ENCODE measurements around the gene CELF5.

CELF5 gene

DNA sequence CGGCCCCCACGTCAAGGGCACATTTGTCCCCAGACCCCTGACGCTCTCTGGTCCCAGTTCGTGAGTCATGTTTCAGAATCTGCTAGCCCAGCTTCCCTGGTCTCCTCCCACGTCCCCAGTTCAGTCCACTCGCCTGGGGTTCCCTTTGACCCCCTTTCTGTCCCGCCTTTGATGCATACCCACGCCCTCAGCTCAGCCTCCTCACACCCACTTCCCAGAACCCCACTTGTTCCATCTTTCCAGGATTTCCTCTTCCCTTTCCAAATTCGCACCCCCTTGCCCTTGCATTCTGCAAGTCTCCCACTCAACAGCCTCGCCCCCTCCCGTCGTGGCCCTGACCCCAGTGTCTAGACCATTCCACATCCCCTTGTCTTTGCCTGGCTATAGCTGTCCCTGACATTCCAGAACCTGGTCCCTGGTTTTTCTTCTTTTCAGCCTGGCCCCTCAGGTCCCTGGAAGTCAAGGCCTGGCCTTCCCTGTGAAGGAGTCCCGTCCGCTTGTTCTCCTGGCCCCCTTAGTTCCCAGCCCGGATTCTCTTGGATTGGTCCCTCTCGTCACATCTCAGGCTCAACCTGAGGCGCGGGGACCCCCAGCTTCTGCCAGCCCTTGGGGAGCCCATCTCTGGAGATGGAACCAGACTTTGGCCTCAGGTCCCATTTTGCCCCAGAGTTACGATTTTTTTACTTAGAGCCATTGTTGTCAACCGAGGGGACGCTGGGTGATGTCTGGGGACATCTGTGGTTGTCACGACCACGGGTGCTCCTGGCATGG, 37.4 kb upstream of the CELF5 start:
- TF ChIP-seq, protein P1, sequence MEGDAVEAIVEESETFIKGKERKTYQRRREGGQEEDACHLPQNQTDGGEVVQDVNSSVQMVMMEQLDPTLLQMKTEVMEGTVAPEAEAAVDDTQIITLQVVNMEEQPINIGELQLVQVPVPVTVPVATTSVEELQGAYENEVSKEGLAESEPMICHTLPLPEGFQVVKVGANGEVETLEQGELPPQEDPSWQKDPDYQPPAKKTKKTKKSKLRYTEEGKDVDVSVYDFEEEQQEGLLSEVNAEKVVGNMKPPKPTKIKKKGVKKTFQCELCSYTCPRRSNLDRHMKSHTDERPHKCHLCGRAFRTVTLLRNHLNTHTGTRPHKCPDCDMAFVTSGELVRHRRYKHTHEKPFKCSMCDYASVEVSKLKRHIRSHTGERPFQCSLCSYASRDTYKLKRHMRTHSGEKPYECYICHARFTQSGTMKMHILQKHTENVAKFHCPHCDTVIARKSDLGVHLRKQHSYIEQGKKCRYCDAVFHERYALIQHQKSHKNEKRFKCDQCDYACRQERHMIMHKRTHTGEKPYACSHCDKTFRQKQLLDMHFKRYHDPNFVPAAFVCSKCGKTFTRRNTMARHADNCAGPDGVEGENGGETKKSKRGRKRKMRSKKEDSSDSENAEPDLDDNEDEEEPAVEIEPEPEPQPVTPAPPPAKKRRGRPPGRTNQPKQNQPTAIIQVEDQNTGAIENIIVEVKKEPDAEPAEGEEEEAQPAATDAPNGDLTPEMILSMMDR (conservative IDR thresholded peaks at IDR 0.05; ENCODE audit: low read depth, low read length): no peak
- peak overlapping the region; percentile 81 for H3K4me3 ChIP-seq (ENCODE audit: low read depth, low read length)
- DNase-seq (ENCODE audit: low read depth): no peak

DNA sequence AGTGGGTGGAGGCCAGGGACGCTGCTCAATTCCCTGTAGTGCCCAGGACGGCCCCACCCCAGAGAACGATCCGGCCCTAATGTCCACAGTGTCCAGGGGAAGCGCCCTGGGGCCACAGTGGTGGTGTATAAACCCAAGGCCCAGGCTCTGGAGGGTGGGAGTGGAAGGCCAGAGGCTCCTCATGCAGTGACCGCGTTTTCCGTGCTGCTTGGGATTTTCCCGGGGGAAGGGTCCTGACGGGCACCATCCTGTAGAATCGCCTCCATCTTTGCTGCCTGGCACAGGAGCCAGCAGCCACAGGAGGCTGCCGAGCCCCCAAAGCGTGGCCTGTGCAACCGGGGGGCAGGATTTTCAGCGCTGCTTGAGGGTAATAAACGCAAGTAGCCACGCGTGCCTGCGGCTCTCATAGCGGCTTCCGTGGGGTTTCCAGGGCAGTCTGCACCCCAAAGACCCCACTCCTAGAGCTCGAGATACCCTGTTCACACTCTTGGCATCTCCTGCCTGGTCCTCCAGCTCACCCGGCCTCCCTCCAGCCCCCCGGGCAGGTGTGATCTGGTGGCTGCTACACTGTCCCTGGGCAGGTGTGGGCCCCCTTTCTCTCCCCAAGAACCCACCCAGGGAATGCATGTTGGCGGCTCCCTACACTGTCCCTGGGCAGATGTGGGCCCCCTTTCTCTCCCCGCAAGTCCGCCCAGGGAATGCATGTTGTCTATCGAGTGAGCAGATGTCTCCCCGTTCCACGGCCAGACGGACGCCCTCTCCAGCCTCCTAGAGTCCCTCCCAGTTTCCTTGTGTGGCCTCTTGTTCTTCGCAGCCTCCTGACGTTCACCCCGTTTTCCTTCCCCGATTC, 36.6 kb upstream of the CELF5 start:
- no peak for DNase-seq (ENCODE audit: low read depth)
- no peak overlapping the region for H3K4me3 ChIP-seq (ENCODE audit: low read depth, low read length)
- TF ChIP-seq, protein P1 (conservative IDR thresholded peaks at IDR 0.05; ENCODE audit: low read depth, low read length): no peak

DNA sequence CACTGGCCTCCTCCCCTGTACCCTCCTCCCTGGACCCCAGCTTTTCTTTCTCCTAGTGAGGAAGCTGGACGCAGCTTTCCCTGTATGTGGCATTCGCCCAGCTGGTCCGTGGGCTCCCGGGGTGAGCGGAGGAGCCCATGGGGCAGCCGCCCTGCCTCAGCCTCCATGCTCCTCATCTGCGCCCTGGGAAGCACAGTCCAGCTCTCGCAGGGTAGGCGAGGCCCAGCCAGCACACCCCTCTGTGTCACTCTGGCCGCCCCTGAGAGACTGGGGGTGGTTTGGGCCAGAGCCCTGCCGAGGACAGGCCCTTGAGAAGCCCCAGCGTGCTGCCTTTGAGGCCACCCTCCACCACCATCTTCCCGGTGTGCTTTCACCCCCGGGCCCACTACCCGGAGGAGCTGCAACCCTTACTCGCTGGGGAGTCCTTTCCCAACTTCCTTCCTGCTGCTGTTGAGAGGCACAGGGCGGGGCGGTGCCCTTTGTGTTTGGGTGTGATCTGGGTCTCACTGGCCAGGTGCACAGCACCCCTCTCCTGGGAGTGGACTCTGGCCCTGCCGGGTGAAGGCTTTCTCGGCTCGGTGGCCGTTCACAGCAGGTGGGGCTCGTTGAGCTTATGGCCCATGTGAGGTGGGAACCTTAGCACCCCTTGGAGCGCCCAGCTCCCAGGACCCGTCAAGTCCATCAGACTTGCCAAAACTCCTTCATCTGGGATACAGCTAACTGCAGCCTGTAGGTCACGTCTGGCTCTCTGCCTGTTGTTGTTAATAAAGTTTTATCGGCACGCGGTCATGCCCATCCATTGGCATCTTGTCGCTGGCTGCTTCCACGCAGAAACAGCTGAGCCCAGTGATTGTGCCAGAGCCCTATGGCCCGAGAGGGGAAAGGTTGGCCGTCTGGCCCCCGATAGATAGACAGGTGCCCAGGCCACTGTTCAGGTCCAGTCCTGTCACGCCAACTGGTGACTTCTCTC, 35.5 kb upstream of the CELF5 start:
- no peak for DNase-seq (ENCODE audit: low read depth)
- TF ChIP-seq, protein P1 (conservative IDR thresholded peaks at IDR 0.05; ENCODE audit: low read depth, low read length): no peak
- H3K4me3 ChIP-seq (ENCODE audit: low read depth, low read length): no peak overlapping the region

DNA sequence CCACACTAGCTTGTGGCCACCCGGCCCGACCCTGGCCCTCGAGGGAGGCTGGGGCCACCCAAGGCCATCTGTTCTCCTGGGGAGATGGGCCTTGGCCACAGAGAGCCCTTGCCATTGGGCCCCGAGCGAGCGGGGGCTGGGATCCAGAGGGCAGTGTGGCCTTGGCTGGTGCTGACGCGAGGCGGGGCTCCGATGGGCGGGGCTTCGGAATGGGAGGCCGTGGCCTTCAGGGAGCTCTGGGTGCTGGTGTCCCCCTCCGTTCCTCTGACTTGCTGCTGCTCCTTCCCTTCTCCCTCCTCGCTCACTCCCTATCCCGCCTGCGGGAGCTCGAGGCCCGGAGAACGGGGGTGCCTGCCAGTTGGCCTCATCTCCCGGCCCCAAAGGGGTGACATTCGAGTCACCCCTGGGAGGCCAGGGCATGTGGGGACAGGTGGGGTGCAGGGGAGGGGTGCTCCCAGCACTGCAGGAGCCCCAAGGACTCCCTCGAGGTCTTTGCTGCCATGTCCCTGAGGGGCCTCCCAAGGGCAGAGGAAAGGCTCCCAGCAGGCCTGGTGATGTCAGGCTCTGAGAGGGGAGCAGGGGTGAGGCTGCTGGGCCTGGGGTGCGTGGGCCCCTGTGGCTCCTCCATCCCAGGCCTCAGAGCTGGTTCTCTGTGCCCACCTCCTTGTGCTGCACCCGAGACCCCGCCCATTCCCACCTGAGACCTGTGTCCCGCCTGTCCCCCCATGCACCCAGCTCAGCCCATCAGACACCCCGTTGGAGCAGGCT, 34.6 kb upstream of the CELF5 start:
- TF ChIP-seq, protein P1 (conservative IDR thresholded peaks at IDR 0.05; ENCODE audit: low read depth, low read length): no peak
- no peak for DNase-seq (ENCODE audit: low read depth)
- H3K4me3 ChIP-seq (ENCODE audit: low read depth, low read length): no peak overlapping the region

GRCh38 chr19:3190470-3190770, 34.0 kb upstream of the CELF5 start:
- TF ChIP-seq, protein P1 (conservative IDR thresholded peaks at IDR 0.05; ENCODE audit: low read depth, low read length): no peak
- no peak for DNase-seq (ENCODE audit: low read depth)
- H3K4me3 ChIP-seq (ENCODE audit: low read depth, low read length): no peak overlapping the region

Measured in choroid plexus epithelial cell (primary cell).